Stimulated activated CD8-positive, alpha-beta memory T cell treated with anti-CD3 and anti-CD28 coated beads, Interleukin-15, amount 100 ng/mL, for 4 hours (primary cell): Measurements from ENCODE around the gene RABEP1.
"Not testable (repeated sequence)": the region's sequence is repeated elsewhere in the genome, so short reads cannot be mapped to it uniquely, and the experiment has no call there.

Experiments used
- DNase-seq, 2 donors: peaks; one replicate each; pipeline ENCODE4 v3.0.0-alpha.2; 2020; ENCODE audit warnings: low read depth in 2 of 2

RABEP1 gene

DNA sequence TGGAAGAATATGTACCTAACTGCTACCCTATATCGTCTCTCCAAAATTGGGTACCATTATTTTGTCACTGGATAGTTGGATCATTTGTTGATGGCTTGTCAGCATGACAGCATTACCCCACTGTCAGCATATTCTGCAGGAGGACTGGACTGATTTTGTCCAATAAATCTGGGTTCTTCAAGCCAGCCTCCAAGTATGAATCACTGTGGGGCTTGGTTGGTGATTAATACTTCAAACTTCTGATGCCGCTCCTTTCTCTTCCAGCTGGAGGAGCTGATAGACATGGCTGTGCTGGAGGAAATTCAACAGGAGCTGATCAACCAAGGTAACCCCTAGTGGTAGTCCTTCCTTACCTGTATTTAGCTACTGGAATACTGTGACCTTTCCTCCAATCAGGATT lies 140.4 kb downstream of the RABEP1 start:
- DNase-seq, result no peak

- no peak for DNase-seq
Observed at GRCh38 chr17:5424909-5425308, 142.8 kb downstream of the RABEP1 start.

DNA sequence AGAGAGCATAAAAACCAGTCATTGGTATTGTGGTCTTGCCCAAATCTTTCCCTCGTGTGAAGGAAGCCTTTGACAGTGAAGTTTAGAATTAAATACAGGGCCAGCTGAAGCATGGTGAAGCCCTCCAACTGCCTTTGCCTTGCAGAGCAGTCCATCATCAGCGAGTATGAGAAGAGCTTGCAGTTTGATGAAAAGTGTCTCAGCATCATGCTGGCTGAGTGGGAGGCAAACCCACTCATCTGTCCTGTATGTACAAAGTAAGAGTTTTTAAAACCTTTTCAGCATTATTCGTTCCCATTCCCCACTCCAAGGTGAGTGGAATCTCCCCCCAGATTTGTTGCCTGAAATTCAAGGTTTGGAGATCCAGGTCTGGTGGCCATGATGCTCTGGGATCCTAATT lies 143.7 kb downstream of the RABEP1 start:
- DNase-seq, result no peak

DNA sequence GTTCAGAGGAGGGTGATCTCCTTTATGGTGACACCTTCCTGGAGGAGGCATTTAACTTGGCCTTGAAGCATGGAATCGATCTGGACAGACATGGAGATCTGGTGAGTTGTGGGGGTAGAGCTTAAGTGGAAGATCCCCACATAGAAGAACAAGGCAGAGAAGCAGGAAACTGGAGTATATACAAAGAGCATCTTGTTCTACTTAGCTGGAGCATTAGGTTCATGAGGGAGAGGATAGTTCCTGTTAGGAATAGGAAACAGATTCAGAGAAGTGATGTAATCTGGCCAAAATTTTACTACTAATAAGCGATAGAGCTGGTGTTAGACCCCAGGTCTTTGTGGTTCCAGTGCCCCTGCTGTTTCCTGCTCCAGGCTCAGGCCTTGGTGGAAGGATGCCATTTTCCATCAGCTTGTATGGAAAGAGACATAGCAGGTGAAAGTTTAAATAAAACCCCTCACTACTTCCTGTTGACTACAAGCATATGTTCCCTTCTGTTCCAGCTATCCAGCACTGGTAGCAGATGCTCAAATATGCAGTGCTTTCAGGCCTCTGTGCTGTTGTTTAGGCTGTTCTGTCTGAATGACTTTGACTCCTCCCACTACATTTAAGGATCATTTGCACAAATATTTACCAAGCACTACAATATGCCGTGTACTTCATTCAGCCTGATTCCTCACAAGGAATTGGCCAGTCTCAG lies 147.3 kb downstream of the RABEP1 start:
- no peak for DNase-seq

- no peak for DNase-seq
Observed at GRCh38 chr17:5430413-5430999, 148.4 kb downstream of the RABEP1 start.

- DNase-seq, result not testable (repeated sequence)
Observed at GRCh38 chr17:5431234-5431633, 149.2 kb downstream of the RABEP1 start.

DNA sequence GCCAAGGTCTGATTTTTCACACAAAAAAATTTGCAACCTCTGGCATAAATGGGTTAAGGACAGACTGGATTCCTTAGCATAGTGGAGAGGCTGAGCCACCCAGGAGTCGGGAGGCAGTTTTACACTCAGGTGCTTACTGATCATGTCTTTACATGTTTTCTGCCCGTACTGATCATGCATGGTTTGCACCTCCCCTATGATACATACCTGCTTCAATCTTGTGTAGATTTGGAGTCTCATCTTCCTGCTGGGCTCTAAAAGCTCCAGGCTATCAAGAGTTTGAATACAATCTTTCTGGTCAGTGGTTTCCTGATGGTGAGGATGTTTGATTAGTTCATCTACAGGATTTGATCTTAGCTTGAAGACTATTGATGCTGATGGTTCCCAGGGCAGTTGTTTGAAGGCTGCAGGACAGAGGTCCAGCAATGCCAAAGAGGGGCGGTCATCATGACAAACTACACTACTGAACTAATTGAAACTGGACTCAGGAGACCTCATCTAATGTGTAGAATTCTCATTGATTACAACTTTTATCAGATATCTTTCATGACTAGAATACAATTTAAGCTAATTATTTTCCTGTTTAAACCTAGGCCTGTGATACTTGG lies 150.0 kb downstream of the RABEP1 start:
- DNase-seq, result no peak

- DNase-seq, result no peak
Observed at GRCh38 chr17:5434984-5435383, 152.9 kb downstream of the RABEP1 start.
